K562 (cell line): ENCODE results near the gene ADGRL3. TPM values are rescaled to one million over a fixed set of nuclear protein-coding genes. Genes with fewer than 3 reads are reported as not detected.

Experiments used
- ELF2 ChIP-seq: fragments of 250-450 bp; sonication (Bioruptor Pico); IDR thresholded peaks from 2 replicates; pipeline ENCODE4 v1.5.0; 2021; ENCODE audit warnings: mild to moderate bottlenecking
- MEF2A ChIP-seq: IDR thresholded peaks from 2 replicates; pipeline ENCODE4 v1.6.1; 2011; ENCODE audit warnings: low read depth, mild to moderate bottlenecking, low read length, moderate library complexity; ENCODE audit not compliant: control insufficient read depth
- MITF ChIP-seq: IDR thresholded peaks from 2 replicates; pipeline ENCODE4 v1.6.1; 2014; ENCODE audit warnings: antibody characterized with exemption
- NONO ChIP-seq, 2 experiments: fragments of 200-400 bp in 1 of 2; fragments of 450-650 bp in 1 of 2; formaldehyde crosslinking in 1 of 2; IDR thresholded peaks; 2 replicates each; pipeline ENCODE4 v1.6.1; 2017; ENCODE audit warnings: low read depth in 2 of 2, mild to moderate bottlenecking in 2 of 2, moderate library complexity in 2 of 2, low read length in 1 of 2
- PBX2 ChIP-seq, 2 experiments: IDR thresholded peaks in 1 of 2; conservative IDR thresholded peaks in 1 of 2; 2 replicates each; pipeline ENCODE4 v1.6.1; 2016; ENCODE audit warnings: low read depth in 2 of 2, mild to moderate bottlenecking in 1 of 2, missing compliant biosample characterization in 1 of 2, missing genetic modification characterization in 1 of 2, moderate library complexity in 1 of 2
- ZNF23 ChIP-seq: fragments of 250-450 bp; sonication (Bioruptor Pico); IDR thresholded peaks from 2 replicates; pipeline ENCODE4 v1.4.0; 2020; ENCODE audit warnings: mild to moderate bottlenecking
- ZNF311 ChIP-seq: fragments of 250-450 bp; sonication (Bioruptor Pico); IDR thresholded peaks from 2 replicates; pipeline ENCODE4 v1.4.0; 2020; ENCODE audit warnings: mild to moderate bottlenecking, moderate library complexity
- ZNF384 ChIP-seq: IDR thresholded peaks from 2 replicates; pipeline ENCODE4 v1.6.1; 2012; ENCODE audit warnings: low read depth, low read length, improper control_type of control experiment
- polyA plus RNA-seq, 8 experiments: library from polyadenylated mRNA; depleted of rRNA in 4 of 8; stranded (reverse) in 5 of 8; unstranded in 3 of 8; fragments of >200 nt; fragmentation: Nextera tagmentation in 2 of 8; fragmentation: Illumina TruSeq in 1 of 8; extraction: Ambion mirVana in 2 of 8; extraction: Trizol in 1 of 8; gene quantifications; 2 replicates each; pipeline versions ENCODE4 v1.2.1 to v1.2.3, GENCODE V29; 2011 to 2014; ENCODE audit warnings: inconsistent platforms in 1 of 8, missing spikeins in 1 of 8
- total RNA-seq, 7 experiments: library from RNA; depleted of rRNA in 6 of 7; stranded (reverse); fragments of >200 nt in 6 of 7; fragmentation: Illumina TruSeq in 2 of 7; extraction: Trizol in 2 of 7; gene quantifications; 2 replicates each; pipeline versions ENCODE4 v1.2.1 to v1.2.3, GENCODE V29; 2011 to 2021; ENCODE audit warnings: low replicate concordance in 1 of 7
- TF ChIP-seq, protein P1 (sequence below): sonication (generic); formaldehyde crosslinking; IDR thresholded peaks from 2 replicates; pipeline ENCODE4 v1.8.0; 2023; ENCODE audit warnings: mild to moderate bottlenecking, missing genetic modification reagents
- TF ChIP-seq, protein P2 (sequence below): fragments of 250-450 bp; sonication (Bioruptor Pico); IDR thresholded peaks from 2 replicates; pipeline ENCODE4 v1.5.0; 2020; ENCODE audit warnings: mild to moderate bottlenecking, borderline replicate concordance

Gene ADGRL3
- total and polyA plus RNA-seq, 9 of the 15 experiments (the other 6 are each of a cell fraction or from before 2014, with no cell fraction given), result 0.03 to 0.14 (median 0.04) TPM; not detected in 2

- TF ChIP-seq, protein P1, sequence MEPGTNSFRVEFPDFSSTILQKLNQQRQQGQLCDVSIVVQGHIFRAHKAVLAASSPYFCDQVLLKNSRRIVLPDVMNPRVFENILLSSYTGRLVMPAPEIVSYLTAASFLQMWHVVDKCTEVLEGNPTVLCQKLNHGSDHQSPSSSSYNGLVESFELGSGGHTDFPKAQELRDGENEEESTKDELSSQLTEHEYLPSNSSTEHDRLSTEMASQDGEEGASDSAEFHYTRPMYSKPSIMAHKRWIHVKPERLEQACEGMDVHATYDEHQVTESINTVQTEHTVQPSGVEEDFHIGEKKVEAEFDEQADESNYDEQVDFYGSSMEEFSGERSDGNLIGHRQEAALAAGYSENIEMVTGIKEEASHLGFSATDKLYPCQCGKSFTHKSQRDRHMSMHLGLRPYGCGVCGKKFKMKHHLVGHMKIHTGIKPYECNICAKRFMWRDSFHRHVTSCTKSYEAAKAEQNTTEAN (CRISPR knock-in tag), result no peak
- TF ChIP-seq NONO (IDR thresholded peaks at IDR 0.05; ENCODE audit: low read depth in 2 of 2, low read length in 1 of 2) (no peak), MEF2A (no peak), ZNF384 (no peak), MITF (no peak), PBX2 (CRISPR knock-in tag; IDR thresholded peaks at IDR 0.05; ENCODE audit: low read depth) (no peak), PBX2 (tag; conservative IDR thresholded peaks at IDR 0.05; ENCODE audit: low read depth) (no peak), ELF2 (CRISPR knock-in tag) (no peak), ZNF23 (CRISPR knock-in tag) (no peak), ZNF311 (CRISPR knock-in tag) (no peak)
- TF ChIP-seq, protein P2, sequence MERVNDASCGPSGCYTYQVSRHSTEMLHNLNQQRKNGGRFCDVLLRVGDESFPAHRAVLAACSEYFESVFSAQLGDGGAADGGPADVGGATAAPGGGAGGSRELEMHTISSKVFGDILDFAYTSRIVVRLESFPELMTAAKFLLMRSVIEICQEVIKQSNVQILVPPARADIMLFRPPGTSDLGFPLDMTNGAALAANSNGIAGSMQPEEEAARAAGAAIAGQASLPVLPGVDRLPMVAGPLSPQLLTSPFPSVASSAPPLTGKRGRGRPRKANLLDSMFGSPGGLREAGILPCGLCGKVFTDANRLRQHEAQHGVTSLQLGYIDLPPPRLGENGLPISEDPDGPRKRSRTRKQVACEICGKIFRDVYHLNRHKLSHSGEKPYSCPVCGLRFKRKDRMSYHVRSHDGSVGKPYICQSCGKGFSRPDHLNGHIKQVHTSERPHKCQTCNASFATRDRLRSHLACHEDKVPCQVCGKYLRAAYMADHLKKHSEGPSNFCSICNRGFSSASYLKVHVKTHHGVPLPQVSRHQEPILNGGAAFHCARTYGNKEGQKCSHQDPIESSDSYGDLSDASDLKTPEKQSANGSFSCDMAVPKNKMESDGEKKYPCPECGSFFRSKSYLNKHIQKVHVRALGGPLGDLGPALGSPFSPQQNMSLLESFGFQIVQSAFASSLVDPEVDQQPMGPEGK, result no peak
These were observed 25.5 kb downstream of the ADGRL3 start (continued) for GRCh38 chr4:61225656-61226055.
